Measurements from ENCODE around the gene ABCC6.
A peak's percentile ranks its signal among the peaks of the same experiment; 100 is the strongest.
"Not testable (repeated sequence)": the region's sequence is repeated elsewhere in the genome, so short reads cannot be mapped to it uniquely, and the experiment has no call there.

The ABCC6 gene

DNA sequence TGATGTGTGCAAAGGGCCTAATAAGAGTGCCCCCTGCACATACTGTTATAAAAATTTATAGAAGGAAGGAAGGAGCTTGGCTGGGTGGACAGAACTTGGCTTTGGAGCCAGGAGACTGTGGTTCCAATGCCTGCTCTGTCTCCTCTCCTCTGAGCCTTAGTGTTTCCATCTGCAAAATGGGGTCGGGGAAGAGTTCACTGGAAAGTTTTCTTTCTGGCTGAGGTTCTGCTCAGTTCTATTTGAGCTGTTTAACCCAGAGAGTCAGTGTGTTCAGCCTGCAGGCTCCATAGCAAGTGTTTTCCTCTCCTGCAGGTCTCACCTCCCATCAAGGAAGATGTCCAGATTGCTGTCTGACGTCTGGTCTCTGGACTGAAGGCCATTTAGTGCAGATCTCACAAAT lies 17.4 kb downstream of the ABCC6 start:
- not testable (repeated sequence) for H3K9me3 ChIP-seq (ENCODE audit: control insufficient read depth, low read length); H3K4me3 ChIP-seq (ENCODE audit: insufficient read depth, low read depth, low read length, poor library complexity, severe bottlenecking); H3K27me3 ChIP-seq (replicated peaks; ENCODE audit: control insufficient read depth, insufficient read depth, low read length, poor library complexity, severe bottlenecking); DNase-seq; H3K4me1 ChIP-seq (ENCODE audit: control insufficient read depth, insufficient read depth, low read length, poor library complexity, severe bottlenecking); H3K27ac ChIP-seq (ENCODE audit: insufficient read depth, low read length, poor library complexity, severe bottlenecking); H3K36me3 ChIP-seq (ENCODE audit: control insufficient read depth, insufficient read depth, low read length)

DNA sequence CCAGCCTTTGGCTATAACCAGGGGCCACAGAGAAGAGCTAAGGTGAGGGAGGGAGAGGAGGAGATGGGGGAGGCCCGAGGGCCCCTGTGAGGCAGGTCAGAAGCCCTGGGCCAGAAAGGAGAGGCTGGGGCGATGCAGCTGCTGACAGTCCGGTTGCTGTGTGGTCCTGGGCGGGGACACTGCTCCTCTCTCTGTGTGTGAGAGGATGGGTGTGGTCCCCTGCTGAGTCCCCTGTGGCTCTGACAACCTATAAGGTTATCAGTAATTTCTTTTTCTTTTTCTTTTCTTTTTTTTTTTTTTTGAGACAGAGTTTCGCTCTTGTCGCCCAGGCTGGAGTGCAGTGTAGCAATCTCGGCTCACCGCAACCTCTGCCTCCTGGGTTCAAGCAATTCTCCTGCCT lies 18.7 kb downstream of the ABCC6 start:
- H3K9me3 ChIP-seq (ENCODE audit: control insufficient read depth, low read length); H3K36me3 ChIP-seq (ENCODE audit: control insufficient read depth, insufficient read depth, low read length); H3K27me3 ChIP-seq (replicated peaks; ENCODE audit: control insufficient read depth, insufficient read depth, low read length, poor library complexity, severe bottlenecking); DNase-seq; H3K27ac ChIP-seq (ENCODE audit: insufficient read depth, low read length, poor library complexity, severe bottlenecking); H3K4me3 ChIP-seq (ENCODE audit: insufficient read depth, low read depth, low read length, poor library complexity, severe bottlenecking); H3K4me1 ChIP-seq (ENCODE audit: control insufficient read depth, insufficient read depth, low read length, poor library complexity, severe bottlenecking): not testable (repeated sequence)

DNA sequence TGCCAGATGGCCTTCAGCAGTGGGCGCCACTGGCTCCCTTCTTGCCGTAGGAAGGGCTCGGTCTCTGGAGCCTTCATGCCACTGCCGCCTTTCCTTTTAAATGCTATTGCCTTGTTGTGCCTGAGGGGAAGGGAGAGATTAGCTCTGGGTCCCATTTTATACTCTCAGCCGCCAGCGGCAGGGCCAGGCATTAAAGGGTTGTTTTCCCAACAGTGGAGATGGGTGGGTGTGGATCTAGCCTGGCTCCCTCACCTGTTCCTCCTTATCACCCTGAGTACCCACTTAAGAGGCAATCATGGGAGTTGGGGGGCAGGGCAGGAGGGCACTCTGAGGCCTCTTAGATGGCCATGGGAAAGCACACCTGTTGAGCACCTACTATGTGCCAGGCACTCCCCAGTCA lies 19.8 kb downstream of the ABCC6 start:
- H3K27ac ChIP-seq (ENCODE audit: insufficient read depth, low read length, poor library complexity, severe bottlenecking); H3K4me1 ChIP-seq (ENCODE audit: control insufficient read depth, insufficient read depth, low read length, poor library complexity, severe bottlenecking); H3K27me3 ChIP-seq (replicated peaks; ENCODE audit: control insufficient read depth, insufficient read depth, low read length, poor library complexity, severe bottlenecking); H3K36me3 ChIP-seq (ENCODE audit: control insufficient read depth, insufficient read depth, low read length); H3K4me3 ChIP-seq (ENCODE audit: insufficient read depth, low read depth, low read length, poor library complexity, severe bottlenecking); H3K9me3 ChIP-seq (ENCODE audit: control insufficient read depth, low read length); DNase-seq: not testable (repeated sequence)

DNA sequence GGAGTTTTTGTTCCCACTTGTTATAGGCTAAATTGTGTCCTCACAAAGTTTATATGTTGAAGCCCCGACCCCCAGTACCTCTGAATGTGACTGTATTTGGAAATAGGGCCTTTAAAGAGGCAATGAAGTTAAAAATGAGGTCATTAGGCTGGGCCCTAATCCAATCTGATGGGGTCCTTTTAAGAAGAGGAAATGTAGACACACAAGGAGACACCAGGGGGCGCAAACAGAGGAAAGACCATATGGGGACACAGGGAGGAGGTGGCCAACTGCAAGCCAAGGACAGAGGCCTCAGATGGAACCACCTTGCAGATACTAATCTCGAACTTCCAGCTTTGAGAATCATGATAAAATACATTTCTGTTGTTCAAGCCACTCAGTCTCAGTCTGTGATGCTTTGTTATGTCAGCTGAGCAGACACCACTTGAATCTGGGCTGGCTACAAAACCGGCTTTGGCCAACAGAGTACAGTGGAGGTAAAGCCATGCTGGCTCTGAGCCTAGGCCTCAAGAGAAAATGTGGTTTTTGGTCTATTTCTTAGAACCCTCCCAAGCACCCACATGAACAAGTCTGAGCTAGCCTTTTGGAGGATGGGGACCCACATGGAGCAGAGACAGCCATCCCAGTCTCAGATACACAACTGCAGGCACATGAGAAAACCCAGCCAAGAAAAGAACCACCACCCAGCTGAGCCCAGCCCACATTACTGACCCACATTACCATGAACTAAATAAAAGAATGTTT lies 20.7 kb downstream of the ABCC6 start:
- not testable (repeated sequence) for H3K4me3 ChIP-seq (ENCODE audit: insufficient read depth, low read depth, low read length, poor library complexity, severe bottlenecking); H3K4me1 ChIP-seq (ENCODE audit: control insufficient read depth, insufficient read depth, low read length, poor library complexity, severe bottlenecking); H3K27ac ChIP-seq (ENCODE audit: insufficient read depth, low read length, poor library complexity, severe bottlenecking); H3K9me3 ChIP-seq (ENCODE audit: control insufficient read depth, low read length); H3K27me3 ChIP-seq (replicated peaks; ENCODE audit: control insufficient read depth, insufficient read depth, low read length, poor library complexity, severe bottlenecking); H3K36me3 ChIP-seq (ENCODE audit: control insufficient read depth, insufficient read depth, low read length)
- peak in 1 of 3 donors; percentile 14 for DNase-seq

DNA sequence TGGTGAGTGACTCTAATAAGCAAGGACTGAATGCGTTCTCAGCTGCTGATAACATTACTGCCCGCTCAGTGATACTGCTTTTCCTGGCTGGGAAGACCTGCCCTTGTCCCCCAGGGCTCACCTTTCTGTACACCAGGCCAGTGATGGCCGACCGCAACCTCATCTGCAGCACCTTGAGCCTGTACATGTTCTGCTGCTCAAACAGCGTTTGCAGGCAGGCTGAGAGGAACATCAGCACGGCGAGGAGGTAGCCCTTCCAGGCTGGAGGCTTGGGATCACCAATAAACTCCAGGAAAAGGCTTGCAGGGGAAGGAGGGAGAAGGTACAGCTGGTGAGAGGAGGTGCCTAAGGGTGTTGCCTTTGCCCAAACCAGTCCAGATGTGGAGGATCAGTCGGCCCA lies 21.4 kb downstream of the ABCC6 start:
- H3K4me1 ChIP-seq (ENCODE audit: control insufficient read depth, insufficient read depth, low read length, poor library complexity, severe bottlenecking); DNase-seq; H3K27ac ChIP-seq (ENCODE audit: insufficient read depth, low read length, poor library complexity, severe bottlenecking); H3K4me3 ChIP-seq (ENCODE audit: insufficient read depth, low read depth, low read length, poor library complexity, severe bottlenecking); H3K27me3 ChIP-seq (replicated peaks; ENCODE audit: control insufficient read depth, insufficient read depth, low read length, poor library complexity, severe bottlenecking); H3K9me3 ChIP-seq (ENCODE audit: control insufficient read depth, low read length); H3K36me3 ChIP-seq (ENCODE audit: control insufficient read depth, insufficient read depth, low read length): not testable (repeated sequence)

DNA sequence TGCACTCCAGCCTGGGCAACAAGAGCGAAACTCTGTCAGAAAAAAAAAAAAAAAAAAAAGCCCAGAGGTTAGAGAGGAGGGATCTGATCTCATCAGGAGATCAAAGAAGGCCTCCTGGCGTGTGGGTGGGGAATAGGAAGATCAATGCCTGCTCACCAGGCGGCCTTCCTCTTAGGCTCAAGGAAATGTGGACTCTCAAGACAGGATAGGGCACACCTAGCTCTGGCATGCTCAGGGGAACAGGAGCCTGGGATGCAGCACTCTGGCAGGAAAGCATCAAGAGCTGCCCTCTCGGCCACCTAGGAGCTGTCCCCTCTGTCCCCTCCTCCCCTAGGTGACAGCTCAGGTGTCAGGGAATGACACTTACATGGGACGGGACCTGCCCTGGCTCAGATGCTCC lies 22.9 kb downstream of the ABCC6 start:
- H3K4me3 ChIP-seq (ENCODE audit: insufficient read depth, low read depth, low read length, poor library complexity, severe bottlenecking); H3K36me3 ChIP-seq (ENCODE audit: control insufficient read depth, insufficient read depth, low read length); DNase-seq; H3K27me3 ChIP-seq (replicated peaks; ENCODE audit: control insufficient read depth, insufficient read depth, low read length, poor library complexity, severe bottlenecking); H3K4me1 ChIP-seq (ENCODE audit: control insufficient read depth, insufficient read depth, low read length, poor library complexity, severe bottlenecking); H3K27ac ChIP-seq (ENCODE audit: insufficient read depth, low read length, poor library complexity, severe bottlenecking); H3K9me3 ChIP-seq (ENCODE audit: control insufficient read depth, low read length): not testable (repeated sequence)

DNA sequence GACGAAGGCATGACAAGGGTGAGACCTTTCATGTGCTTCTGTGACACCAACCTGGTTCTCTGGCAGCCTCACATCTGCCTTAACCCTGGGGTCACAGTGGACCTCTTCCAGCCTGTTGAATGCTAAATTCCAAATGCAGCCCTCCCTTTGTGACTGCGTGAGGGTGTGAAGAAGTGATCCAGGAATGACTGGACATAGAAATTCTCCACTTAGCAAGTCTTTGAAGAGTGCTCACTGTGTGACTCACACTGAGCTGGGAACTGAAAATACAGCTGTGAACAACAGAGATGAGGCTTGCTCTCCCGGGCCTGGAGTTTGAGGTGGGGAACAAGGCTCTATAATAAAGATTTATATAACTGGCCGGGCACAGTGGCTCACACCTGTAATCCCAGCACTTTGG lies 23.9 kb downstream of the ABCC6 start:
- not testable (repeated sequence) for H3K4me3 ChIP-seq (ENCODE audit: insufficient read depth, low read depth, low read length, poor library complexity, severe bottlenecking); H3K36me3 ChIP-seq (ENCODE audit: control insufficient read depth, insufficient read depth, low read length); DNase-seq; H3K27ac ChIP-seq (ENCODE audit: insufficient read depth, low read length, poor library complexity, severe bottlenecking); H3K4me1 ChIP-seq (ENCODE audit: control insufficient read depth, insufficient read depth, low read length, poor library complexity, severe bottlenecking); H3K9me3 ChIP-seq (ENCODE audit: control insufficient read depth, low read length); H3K27me3 ChIP-seq (replicated peaks; ENCODE audit: control insufficient read depth, insufficient read depth, low read length, poor library complexity, severe bottlenecking)

DNA sequence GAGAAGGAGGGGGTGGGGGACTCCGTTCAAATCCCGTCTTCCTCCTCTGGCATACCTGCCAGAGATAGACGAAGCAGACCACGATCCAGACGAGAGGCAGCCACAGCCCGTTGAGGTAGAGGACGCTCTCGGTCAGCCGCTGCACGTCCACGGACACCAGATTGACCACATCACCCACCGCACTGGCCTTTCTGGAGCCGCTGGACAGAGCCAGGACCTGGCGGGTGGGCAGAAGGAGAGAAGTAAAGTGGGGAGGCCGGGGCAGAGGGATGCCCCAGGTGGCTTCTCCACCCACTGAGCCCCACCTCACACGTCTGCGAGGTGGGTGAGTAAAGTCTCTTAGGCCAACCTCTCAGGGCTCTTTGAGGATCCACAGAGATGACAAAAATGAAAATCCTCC lies 25.3 kb downstream of the ABCC6 start:
- no peak for DNase-seq
- no peak overlapping the region for H3K4me3 ChIP-seq (ENCODE audit: insufficient read depth, low read depth, low read length, poor library complexity, severe bottlenecking)
- H3K36me3 ChIP-seq (ENCODE audit: control insufficient read depth, insufficient read depth, low read length), result no peaks in the 10 kb centered on the region
- H3K27ac ChIP-seq (ENCODE audit: insufficient read depth, low read length, poor library complexity, severe bottlenecking), result no peak overlapping the region
- no peaks in the 10 kb centered on the region for H3K27me3 ChIP-seq (replicated peaks; ENCODE audit: control insufficient read depth, insufficient read depth, low read length, poor library complexity, severe bottlenecking)
- no peaks in the 10 kb centered on the region for H3K9me3 ChIP-seq (ENCODE audit: control insufficient read depth, low read length)
- no peaks in the 10 kb centered on the region for H3K4me1 ChIP-seq (ENCODE audit: control insufficient read depth, insufficient read depth, low read length, poor library complexity, severe bottlenecking)

DNA sequence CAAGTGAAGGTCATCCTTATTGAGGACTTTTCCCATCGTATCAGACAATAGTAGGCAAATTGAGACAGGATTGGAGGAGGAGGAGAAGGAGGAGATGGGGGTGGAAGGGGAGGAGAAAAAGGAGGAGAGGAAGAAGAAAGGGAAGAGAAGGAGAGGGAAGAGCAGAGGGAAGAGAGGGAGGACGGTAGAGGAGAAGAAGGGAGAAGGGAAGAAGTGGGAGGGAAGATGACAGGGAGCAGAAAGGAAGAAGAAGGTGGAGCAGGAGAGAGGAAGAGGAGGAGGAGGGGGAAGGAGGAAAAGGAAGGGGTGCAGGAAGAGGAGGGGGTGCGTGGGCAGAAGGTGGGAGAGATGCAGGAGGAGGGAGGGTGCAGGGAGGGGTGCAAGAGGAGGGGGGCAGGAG lies 26.0 kb downstream of the ABCC6 start:
- Histone ChIP-seq H3K9me3 (ENCODE audit: control insufficient read depth, low read length) (no peaks in the 10 kb centered on the region), H3K4me3 (ENCODE audit: insufficient read depth, low read depth, low read length, poor library complexity, severe bottlenecking) (no peak overlapping the region), H3K36me3 (ENCODE audit: control insufficient read depth, insufficient read depth, low read length) (no peaks in the 10 kb centered on the region), H3K27ac (ENCODE audit: insufficient read depth, low read length, poor library complexity, severe bottlenecking) (no peak overlapping the region), H3K27me3 (replicated peaks; ENCODE audit: control insufficient read depth, insufficient read depth, low read length, poor library complexity, severe bottlenecking) (no peaks in the 10 kb centered on the region), H3K4me1 (ENCODE audit: control insufficient read depth, insufficient read depth, low read length, poor library complexity, severe bottlenecking) (no peaks in the 10 kb centered on the region)
- DNase-seq, result no peak

DNA sequence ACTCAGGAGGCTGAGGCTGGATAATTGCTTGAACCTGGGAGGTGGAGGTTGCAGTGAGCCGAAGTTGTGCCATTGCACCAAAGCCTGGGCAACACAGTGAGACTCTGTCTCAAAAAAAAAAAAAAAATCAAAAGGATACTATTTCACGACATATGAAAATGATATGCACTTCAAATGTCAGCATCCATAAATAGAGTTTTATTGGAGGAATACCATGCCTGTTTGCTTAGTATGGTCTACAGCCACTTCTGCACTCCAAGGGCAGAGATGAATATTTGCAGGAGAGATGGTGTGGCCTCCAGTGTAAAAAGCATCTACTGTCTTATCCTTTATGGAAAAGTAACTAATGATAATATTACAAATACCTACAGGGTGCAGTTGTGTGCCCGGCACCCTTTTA lies 27.2 kb downstream of the ABCC6 start:
- Histone ChIP-seq H3K9me3 (ENCODE audit: control insufficient read depth, low read length) (no peaks in the 10 kb centered on the region), H3K4me3 (ENCODE audit: insufficient read depth, low read depth, low read length, poor library complexity, severe bottlenecking) (no peak overlapping the region), H3K4me1 (ENCODE audit: control insufficient read depth, insufficient read depth, low read length, poor library complexity, severe bottlenecking) (no peaks in the 10 kb centered on the region), H3K27ac (ENCODE audit: insufficient read depth, low read length, poor library complexity, severe bottlenecking) (no peak overlapping the region), H3K36me3 (ENCODE audit: control insufficient read depth, insufficient read depth, low read length) (no peaks in the 10 kb centered on the region), H3K27me3 (replicated peaks; ENCODE audit: control insufficient read depth, insufficient read depth, low read length, poor library complexity, severe bottlenecking) (no peaks in the 10 kb centered on the region)
- DNase-seq, result no peak
